ENCODE data around the gene IL18R1.

The IL18R1 gene

GRCh38 chr2:102336502-102336945, 19.1 kb upstream of the IL18R1 start:
- H3K27me3 ChIP-seq (replicated peaks; ENCODE audit: insufficient read depth, low read length) = no peaks in the 10 kb centered on the region
- DNase-seq = no peak
- H2AFZ ChIP-seq (ENCODE audit: low read length) = no peak overlapping the region
- no peaks in the 10 kb centered on the region for H3K79me2 ChIP-seq (ENCODE audit: low read length)
- H3K27ac ChIP-seq (ENCODE audit: low read length) = no peak overlapping the region
- no peaks in the 10 kb centered on the region for H3F3A ChIP-seq (ENCODE audit: insufficient read depth, low read length)
- H3K9me3 ChIP-seq (replicated peaks; ENCODE audit: insufficient read depth, low read length) = no peaks in the 10 kb centered on the region
- TF ChIP-seq EZH2 (optimal IDR thresholded peaks at IDR 0.05; ENCODE audit: low read depth, low read length) (no peak), EZH2phosphoT487 (IDR thresholded peaks at IDR 0.05; ENCODE audit: low read length) (no peak), CTCF (IDR thresholded peaks at IDR 0.05; ENCODE audit: low read length) (no peak)
- H3K36me3 ChIP-seq (replicated peaks; ENCODE audit: insufficient read depth, low read length) = no peaks in the 10 kb centered on the region
- H4K20me1 ChIP-seq (ENCODE audit: insufficient read depth, low read length) = no peaks in the 10 kb centered on the region
- H3K4me1 ChIP-seq (ENCODE audit: low read length) = peaks cover 10% of the 10 kb centered on the region; the same call in 1 of the 2 replicates
- H3K4me3 ChIP-seq (ENCODE audit: low read length) = no peak overlapping the region
- H3K9ac ChIP-seq (ENCODE audit: low read length) = no peak overlapping the region
- H3K4me2 ChIP-seq (ENCODE audit: low read depth, low read length) = no peak overlapping the region
- H3K9me2 ChIP-seq (replicated peaks; ENCODE audit: insufficient read depth, low read length) = no peaks in the 10 kb centered on the region

- Histone ChIP-seq H3K27me3 (replicated peaks; ENCODE audit: insufficient read depth, low read length) (no peaks in the 10 kb centered on the region), H3K27ac (ENCODE audit: low read length) (no peak overlapping the region), H3K4me2 (ENCODE audit: low read depth, low read length) (no peak overlapping the region)
Observed at GRCh38 chr2:102337012-102337411, 18.6 kb upstream of the IL18R1 start.

GRCh38 chr2:102337481-102338386, 17.9 kb upstream of the IL18R1 start:
- no peaks in the 10 kb centered on the region for H3F3A ChIP-seq (ENCODE audit: insufficient read depth, low read length)
- no peaks in the 10 kb centered on the region for H3K79me2 ChIP-seq (ENCODE audit: low read length)
- H3K4me2 ChIP-seq (ENCODE audit: low read depth, low read length) = no peak overlapping the region
- no peak overlapping the region for H2AFZ ChIP-seq (ENCODE audit: low read length)
- H3K9me3 ChIP-seq (replicated peaks; ENCODE audit: insufficient read depth, low read length) = no peaks in the 10 kb centered on the region
- 0 out of 2 replicates have a peak overlapping the region, but pooled peaks have one; percentile 10 for H3K27ac ChIP-seq (ENCODE audit: low read length)
- no peaks in the 10 kb centered on the region for H4K20me1 ChIP-seq (ENCODE audit: insufficient read depth, low read length)
- no peak for DNase-seq
- no peak overlapping the region for H3K4me3 ChIP-seq (ENCODE audit: low read length)
- no peaks in the 10 kb centered on the region for H3K36me3 ChIP-seq (replicated peaks; ENCODE audit: insufficient read depth, low read length)
- H3K4me1 ChIP-seq (ENCODE audit: low read length) = peaks cover 17% of the 10 kb centered on the region; the same call in 1 of the 2 replicates
- no peak for TF ChIP-seq EZH2 (optimal IDR thresholded peaks at IDR 0.05; ENCODE audit: low read depth, low read length)
- no peak for TF ChIP-seq EZH2phosphoT487 (IDR thresholded peaks at IDR 0.05; ENCODE audit: low read length)
- H3K27me3 ChIP-seq (replicated peaks; ENCODE audit: insufficient read depth, low read length) = no peaks in the 10 kb centered on the region
- no peak overlapping the region for H3K9ac ChIP-seq (ENCODE audit: low read length)
- no peaks in the 10 kb centered on the region for H3K9me2 ChIP-seq (replicated peaks; ENCODE audit: insufficient read depth, low read length)

More at GRCh38 chr2:102337012-102337411, 18.6 kb upstream of the IL18R1 start:
- H3K9me2 ChIP-seq (replicated peaks; ENCODE audit: insufficient read depth, low read length) = no peaks in the 10 kb centered on the region
- H2AFZ ChIP-seq (ENCODE audit: low read length) = no peak overlapping the region
- DNase-seq = no peak
- no peaks in the 10 kb centered on the region for H3K36me3 ChIP-seq (replicated peaks; ENCODE audit: insufficient read depth, low read length)
- no peaks in the 10 kb centered on the region for H3K79me2 ChIP-seq (ENCODE audit: low read length)
- H3K9me3 ChIP-seq (replicated peaks; ENCODE audit: insufficient read depth, low read length) = no peaks in the 10 kb centered on the region
- H3K4me1 ChIP-seq (ENCODE audit: low read length) = peaks cover 10% of the 10 kb centered on the region; the same call in 1 of the 2 replicates
- H3K4me3 ChIP-seq (ENCODE audit: low read length) = no peak overlapping the region
- H4K20me1 ChIP-seq (ENCODE audit: insufficient read depth, low read length) = no peaks in the 10 kb centered on the region
- no peak for TF ChIP-seq EZH2phosphoT487 (IDR thresholded peaks at IDR 0.05; ENCODE audit: low read length)
- no peak for TF ChIP-seq CTCF (IDR thresholded peaks at IDR 0.05; ENCODE audit: low read length)
- no peak for TF ChIP-seq EZH2 (optimal IDR thresholded peaks at IDR 0.05; ENCODE audit: low read depth, low read length)
- H3K9ac ChIP-seq (ENCODE audit: low read length) = no peak overlapping the region
- no peaks in the 10 kb centered on the region for H3F3A ChIP-seq (ENCODE audit: insufficient read depth, low read length)

Measured in MM.1S (cell line).